ENCODE data around the gene UVRAG. TPM values are rescaled to one million over a fixed set of nuclear protein-coding genes. Genes with fewer than 3 reads are reported as not detected.

Gene UVRAG
- total and polyA plus RNA-seq, 2 of the 13 experiments (the other 11 are each of a cell fraction or from before 2014, with no cell fraction given) = 9.7 to 17.3 TPM

GRCh38 chr11:75921808-75922207 is 106.8 kb downstream of the UVRAG start:
- no peak for ATAC-seq
- FAIRE-seq = no peak
- Histone ChIP-seq H3K9ac (ENCODE audit: insufficient read depth, low read depth, low read length) (no peak overlapping the region), H3K4me2 (ENCODE audit: low read depth, low read length) (no peak overlapping the region), H3K9me3 (ENCODE audit: low read length) (no peaks in the 10 kb centered on the region), H3K79me2 (ENCODE audit: insufficient read depth, low read length) (no peaks in the 10 kb centered on the region), H3K36me3 (replicated peaks in 1 of 2; ENCODE audit: control insufficient read depth in 1 of 2, insufficient read depth in 2 of 2, low read length in 2 of 2) (peaks cover 0 to 2% of the 10 kb centered on the region in 2 experiments; a peak in 2 of 5 replicates), H3K27me3 (ENCODE audit: control insufficient read depth in 1 of 2, insufficient read depth in 2 of 2, low read length in 2 of 2) (no peaks in the 10 kb centered on the region), H4K20me1 (ENCODE audit: insufficient read depth, low read length) (no peaks in the 10 kb centered on the region), H3K4me3 (replicated peaks in 1 of 3; ENCODE audit: insufficient read depth in 1 of 3, low read depth in 2 of 3, low read length in 3 of 3) (no peak overlapping the region), H2AFZ (ENCODE audit: low read length) (no peak overlapping the region), H3K27ac (ENCODE audit: extremely low read length, insufficient read depth, low read length) (no peak overlapping the region), H3K4me1 (ENCODE audit: insufficient read depth, low read length) (no peaks in the 10 kb centered on the region)
- in situ Hi-C loops (cut with HindIII; ENCODE audit: extremely low pct_ligation_motif_present, low pct_unique_long_range_greater_than_20kb) (no loop called here), intact Hi-C loops (cut with micrococcal nuclease; ENCODE audit: unreplicated experiment) (no loop called here)
- POLR2A ChIA-PET = no interaction called here
- DNase-seq (ENCODE audit: low spot score) = no peak
- no TSS peak for BruUV-seq (replicated peaks)
- TF ChIP-seq ZNF513 (CRISPR knock-in tag; conservative IDR thresholded peaks at IDR 0.05) (no peak), ZNF256 (CRISPR knock-in tag; conservative IDR thresholded peaks at IDR 0.05) (no peak), PAWR (CRISPR knock-in tag; IDR thresholded peaks at IDR 0.05; ENCODE audit: borderline replicate concordance) (no peak), ZC3H4 (CRISPR knock-in tag; IDR thresholded peaks at IDR 0.05; ENCODE audit: borderline replicate concordance) (no peak), TRIM24 (CRISPR knock-in tag; IDR thresholded peaks at IDR 0.05) (no peak), ATF6 (CRISPR knock-in tag; conservative IDR thresholded peaks at IDR 0.05) (no peak), HMGXB4 (CRISPR knock-in tag; IDR thresholded peaks at IDR 0.05; ENCODE audit: borderline replicate concordance in 1 of 2, low read depth in 1 of 2) (no peak), ZNF354B (CRISPR knock-in tag; IDR thresholded peaks at IDR 0.05) (no peak), RFX1 (IDR thresholded peaks at IDR 0.05) (no peak), ZSCAN29 (CRISPR knock-in tag; conservative IDR thresholded peaks at IDR 0.05) (no peak), ZSCAN12 (CRISPR knock-in tag; IDR thresholded peaks at IDR 0.05) (no peak), MTF1 (CRISPR knock-in tag; IDR thresholded peaks at IDR 0.05) (no peak), ZFP36 (IDR thresholded peaks at IDR 0.05; ENCODE audit: borderline replicate concordance, low read depth, low read length, partially characterized antibody) (no peak), SMAD3 (CRISPR knock-in tag; IDR thresholded peaks at IDR 0.05) (no peak), ZNF558 (CRISPR knock-in tag; IDR thresholded peaks at IDR 0.05; ENCODE audit: borderline replicate concordance) (no peak), ZNF550 (CRISPR knock-in tag; IDR thresholded peaks at IDR 0.05; ENCODE audit: borderline replicate concordance) (no peak), ATF3 (CRISPR knock-in tag; IDR thresholded peaks at IDR 0.05) (no peak), NKX3-1 (CRISPR knock-in tag; IDR thresholded peaks at IDR 0.05) (no peak), SSRP1 (CRISPR knock-in tag; IDR thresholded peaks at IDR 0.05) (no peak)
- CTCF ChIA-PET (ENCODE audit: low intra/inter-chr PET ratio, low total read pairs) = no interaction called here
- WGBS (ENCODE audit: low lambda C conversion rate) = 73% methylated on average over 3 of the region's 3 CpGs

Data from HepG2 (cell line).